T-helper 22 cell (primary cell): ENCODE data around the gene CHD8.
"Not testable (repeated sequence)": the region's sequence is repeated elsewhere in the genome, so short reads cannot be mapped to it uniquely, and the experiment has no call there.

Experiments
- DNase-seq: peaks from one replicate; pipeline ENCODE4 v3.0.0-alpha.2; 2020; ENCODE audit warnings: low read depth

Gene CHD8

GRCh38 chr14:21455912-21456667 is at the start of gene CHD8:
TSS of gene CHD8 (minus strand) at chr14:21456123. CDS start at chr14:21431643, 24,480 bp downstream.
- DNase-seq, result peak; percentile 100

- DNase-seq, result no peak
Measured at GRCh38 chr14:21505012-21505553, 49.2 kb upstream of the CHD8 start.

GRCh38 chr14:21503376-21503775 is 47.5 kb upstream of the CHD8 start:
- no peak for DNase-seq

- DNase-seq, result no peak
Measured at GRCh38 chr14:21501568-21501967, 45.6 kb upstream of the CHD8 start.

GRCh38 chr14:21498540-21499526 is 42.9 kb upstream of the CHD8 start:
- peak; percentile 13 for DNase-seq

- DNase-seq, result no peak
Measured at GRCh38 chr14:21496453-21496852, 40.5 kb upstream of the CHD8 start.

- no peak for DNase-seq
Measured at GRCh38 chr14:21494902-21495762, 39.2 kb upstream of the CHD8 start.

GRCh38 chr14:21486640-21487087 is 30.7 kb upstream of the CHD8 start:
- no peak for DNase-seq

- DNase-seq, result peak; percentile 93
Measured at GRCh38 chr14:21476925-21477681, 21.2 kb upstream of the CHD8 start, which contains the start of the genes RAB2B and TOX4. TSS of gene RAB2B (minus strand) at chr14:21476959. CDS start at chr14:21476872, 87 bp downstream. TSS of gene TOX4 (plus strand) at chr14:21477195. CDS start at chr14:21477279, 84 bp downstream.

GRCh38 chr14:21476523-21476924 is 20.6 kb upstream of the CHD8 start:
- peak; percentile 82 for DNase-seq

- DNase-seq, result no peak
Measured at GRCh38 chr14:21475767-21476522, 20.0 kb upstream of the CHD8 start.

- no peak for DNase-seq
Measured at GRCh38 chr14:21467616-21468015, 11.7 kb upstream of the CHD8 start.

- DNase-seq, result no peak
Measured at GRCh38 chr14:21455592-21455911, 371 bp downstream of the CHD8 start.

GRCh38 chr14:21454843-21455544 is 929 bp downstream of the CHD8 start:
- no peak for DNase-seq

GRCh38 chr14:21449899-21450216 is 6.1 kb downstream of the CHD8 start:
- DNase-seq, result no peak

GRCh38 chr14:21442657-21443056 is 13.3 kb downstream of the CHD8 start:
- not testable (repeated sequence) for DNase-seq

- no peak for DNase-seq
Measured at GRCh38 chr14:21440859-21441258, 15.1 kb downstream of the CHD8 start.

- peak; percentile 97 for DNase-seq
Measured at GRCh38 chr14:21437063-21437901, 18.6 kb downstream of the CHD8 start.
